Gastroesophageal sphincter (tissue), 3 donors: Measurements from ENCODE around the gene SPRN.

Experiments used
- CTCF ChIP-seq, 4 experiments: fragments of 200-600 bp in 2 of 4; fragments of 450-650 bp in 2 of 4; sonication (generic) in 1 of 4; IDR thresholded peaks; one replicate each; pipeline ENCODE4 v1.5.1; 2017 to 2019; ENCODE audit warnings: antibody characterized with exemption in 4 of 4, mild to moderate bottlenecking in 2 of 4, moderate library complexity in 2 of 4
- EP300 ChIP-seq: sonication (generic); formaldehyde crosslinking; IDR thresholded peaks from one replicate; pipeline ENCODE4 v1.6.1; 2017; ENCODE audit warnings: antibody characterized with exemption, mild to moderate bottlenecking
- POLR2AphosphoS5 ChIP-seq: sonication (generic); formaldehyde crosslinking; IDR thresholded peaks from one replicate; pipeline ENCODE4 v1.6.1; 2017; ENCODE audit warnings: antibody characterized with exemption

DNA sequence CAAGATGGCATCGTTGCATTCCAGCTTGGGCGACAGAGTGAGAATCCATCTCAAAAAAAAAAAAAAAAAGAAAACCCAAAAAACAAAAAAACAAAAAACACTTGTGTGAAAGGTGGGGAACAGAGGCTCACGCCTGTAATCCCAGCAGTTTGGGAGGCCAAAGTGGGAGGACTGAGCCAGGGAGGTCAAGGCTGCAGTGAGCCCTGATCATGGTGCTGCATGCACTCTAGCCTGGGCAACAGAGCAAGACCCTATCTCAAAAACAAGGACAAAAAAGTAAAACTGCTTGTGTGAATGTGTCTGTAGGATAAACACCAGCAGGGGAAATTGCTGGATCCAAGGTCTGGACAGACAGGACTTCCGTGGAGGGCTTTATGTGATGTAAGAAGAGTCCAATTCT is 40.9 kb downstream of the SPRN start:
- no peak for TF ChIP-seq CTCF (IDR thresholded peaks at IDR 0.05)
- no peak for TF ChIP-seq POLR2AphosphoS5
- no peak for TF ChIP-seq EP300
